A549 (cell line): ENCODE measurements around the gene CTNND1. TPM values are rescaled to one million over a fixed set of nuclear protein-coding genes. Genes with fewer than 3 reads are reported as not detected.
A peak's percentile ranks its signal among the peaks of the same experiment; 100 is the strongest.

Experiments used
- ATAC-seq, 2 experiments: fragments of 200-7000 bp in 1 of 2; fragments of >200 bp in 1 of 2; cut with Nextera tagmentation in 1 of 2; cut with Tn5 transposase in 1 of 2; 3 replicates each; pipeline versions ENCODE4 v1.8.0 to v1.9.1; 2018 to 2020; ENCODE audit warnings: mild to moderate bottlenecking in 1 of 2, moderate library complexity in 1 of 2
- CTCF ChIA-PET: fragments of 300-600 bp; sonication (Branson Sonifier 250); formaldehyde crosslinking; extraction: SDS; loops from one replicate; lab custom pipeline; 2021; ENCODE audit warnings: antibody characterized with exemption, inconsistent platforms; lab: Yijun Ruan, JAX
- POLR2A ChIA-PET: fragments of 350-600 bp; formaldehyde crosslinking; extraction: SDS; loops from one replicate; lab custom pipeline; 2021; ENCODE audit warnings: antibody characterized with exemption, inconsistent platforms; lab: Yijun Ruan, JAX
- DNase-seq, 2 experiments: peaks; one replicate each; pipeline versions ENCODE4 v3.0.0 to v3.0.0-alpha.2; 2011 to 2016; ENCODE audit warnings: low read depth in 1 of 2, low spot score in 1 of 2
- FAIRE-seq: peaks from 2 replicates; lab custom pipeline; 2011; peaks lifted over from hg19 to GRCh38; lab: Jason Lieb, UNC
- H3K27ac ChIP-seq, 2 experiments: fragments of >200 bp; sonication (Bioruptor Twin); formaldehyde crosslinking; 3 replicates each; pipeline ENCODE4 v1.5.1; 2016 to 2017
- H3K4me1 ChIP-seq: fragments of >200 bp; sonication (Bioruptor Twin); formaldehyde crosslinking; 3 replicates; pipeline ENCODE4 v1.6.1; 2016
- H3K4me2 ChIP-seq: fragments of >200 bp; sonication (Bioruptor Twin); formaldehyde crosslinking; 3 replicates; pipeline ENCODE4 v1.6.1; 2016
- H3K4me3 ChIP-seq: fragments of >200 bp; sonication (Bioruptor Twin); formaldehyde crosslinking; 3 replicates; pipeline ENCODE4 v1.5.1; 2016
- H3K9me3 ChIP-seq: fragments of >200 bp; sonication (Bioruptor Twin); formaldehyde crosslinking; 3 replicates; pipeline ENCODE4 v1.6.1; 2016
- CBX8 ChIP-seq: fragments of 200-600 bp; sonication (generic); IDR thresholded peaks from 2 replicates; pipeline ENCODE4 v1.6.1; 2016
- CHD2 ChIP-seq: fragments of 150-350 bp; IDR thresholded peaks from 2 replicates; pipeline ENCODE4 v1.6.1; 2014; ENCODE audit warnings: low read length; ENCODE audit not compliant: partially characterized antibody
- EP300 ChIP-seq, 2 experiments: fragments of >200 bp; sonication (Bioruptor Twin); formaldehyde crosslinking; IDR thresholded peaks; 2 replicates in 1 of 2; 3 replicates in 1 of 2; pipeline ENCODE4 v1.6.1; 2016 to 2017
- FOSB ChIP-seq: fragments of 250-450 bp; sonication (Bioruptor Pico); IDR thresholded peaks from 2 replicates; pipeline ENCODE4 v1.5.0; 2020; ENCODE audit warnings: mild to moderate bottlenecking, moderate library complexity
- FOSL2 ChIP-seq, 2 experiments: fragments of 450-650 bp in 1 of 2; fragments of >200 bp in 1 of 2; sonication (Bioruptor Twin) in 1 of 2; formaldehyde crosslinking; IDR thresholded peaks; 2 replicates each; pipeline versions ENCODE4 v1.5.0 to v1.6.1; 2016 to 2020; ENCODE audit warnings: mild to moderate bottlenecking in 1 of 2, moderate library complexity in 1 of 2
- FOXS1 ChIP-seq: fragments of 250-450 bp; sonication (Bioruptor Pico); IDR thresholded peaks from 2 replicates; pipeline ENCODE4 v1.5.0; 2020; ENCODE audit warnings: mild to moderate bottlenecking, moderate library complexity
- GATA3 ChIP-seq: IDR thresholded peaks from 2 replicates; pipeline ENCODE4 v1.6.1; 2012; ENCODE audit warnings: borderline replicate concordance
- HEYL ChIP-seq: fragments of 250-450 bp; sonication (Bioruptor Pico); IDR thresholded peaks from 2 replicates; pipeline ENCODE4 v1.8.0; 2021; ENCODE audit warnings: mild to moderate bottlenecking, moderate library complexity
- HOXB13 ChIP-seq: fragments of 250-450 bp; sonication (Bioruptor Pico); IDR thresholded peaks from 2 replicates; pipeline ENCODE4 v1.5.0; 2020; ENCODE audit warnings: low read depth, mild to moderate bottlenecking, moderate library complexity
- MAZ ChIP-seq: fragments of 150-350 bp; IDR thresholded peaks from 2 replicates; pipeline ENCODE4 v1.6.1; 2014; ENCODE audit warnings: antibody characterized with exemption, low read depth, low read length, borderline replicate concordance
- NFE2L2 ChIP-seq: fragments of 150-350 bp; conservative IDR thresholded peaks from 2 replicates; pipeline ENCODE4 v1.6.1; 2014; ENCODE audit warnings: low read length
- NR3C1 ChIP-seq: fragments of >200 bp; sonication (Bioruptor Twin); formaldehyde crosslinking; IDR thresholded peaks from 3 replicates; pipeline ENCODE4 v1.6.1; 2017
- RAD21 ChIP-seq, 2 experiments: fragments of >200 bp in 1 of 2; sonication (Bioruptor Twin) in 1 of 2; formaldehyde crosslinking in 1 of 2; IDR thresholded peaks in 1 of 2; conservative IDR thresholded peaks in 1 of 2; 2 replicates in 1 of 2; 3 replicates in 1 of 2; pipeline ENCODE4 v1.6.1; 2012 to 2018; ENCODE audit warnings: inconsistent platforms in 1 of 2
- SREBF2 ChIP-seq: fragments of 450-650 bp; IDR thresholded peaks from 2 replicates; pipeline ENCODE4 v1.6.1; 2014; ENCODE audit warnings: mild to moderate bottlenecking, moderate library complexity
- ZFP36 ChIP-seq: fragments of 450-650 bp; IDR thresholded peaks from 2 replicates; pipeline ENCODE4 v1.6.1; 2014; ENCODE audit warnings: borderline replicate concordance; ENCODE audit not compliant: partially characterized antibody
- ZSCAN20 ChIP-seq: fragments of 250-450 bp; sonication (Bioruptor Pico); IDR thresholded peaks from 2 replicates; pipeline ENCODE4 v1.8.0; 2022; ENCODE audit warnings: mild to moderate bottlenecking, moderate library complexity
- WGBS: methylation state at CpG from one replicate; pipeline ENCODE4 v1.1.6; 2017; ENCODE audit errors: missing lambda C conversion rate; 5-methylcytosine and 5-hydroxymethylcytosine counted together
- polyA plus RNA-seq, 4 experiments: library from polyadenylated mRNA; depleted of rRNA in 3 of 4; stranded (reverse); fragments of >200 nt; fragmentation: RNase III in 1 of 4; extraction: RNeasy Plus Mini Kit Qiagen cat#74134 plus additional on column Dnase treatment in 1 of 4; gene quantifications; 2 replicates in 3 of 4; 3 replicates in 1 of 4; pipeline ENCODE4 v1.2.3, GENCODE V29; 2011 to 2017
- TF ChIP-seq, protein P1 (sequence below): fragments of 200-600 bp; sonication (generic); IDR thresholded peaks from 2 replicates; pipeline ENCODE4 v1.6.1; 2016; ENCODE audit warnings: antibody characterized with exemption, mild to moderate bottlenecking, moderate library complexity
- TF ChIP-seq, protein P2 (sequence below): IDR thresholded peaks from 2 replicates; pipeline ENCODE4 v1.6.1; 2012
- TF ChIP-seq, protein P3 (sequence below): fragments of 150-350 bp; IDR thresholded peaks from 2 replicates; pipeline ENCODE4 v1.6.1; 2014; ENCODE audit warnings: low read depth, mild to moderate bottlenecking, low read length
- TF ChIP-seq, protein P4 (sequence below): fragments of >200 bp; sonication (Bioruptor Twin); formaldehyde crosslinking; IDR thresholded peaks from 3 replicates; pipeline ENCODE4 v1.5.1; 2016
- TF ChIP-seq, protein P5 (sequence below): fragments of 450-650 bp; IDR thresholded peaks from 2 replicates; pipeline ENCODE4 v1.6.1; 2014; ENCODE audit warnings: antibody characterized with exemption

CTNND1 gene
- polyA plus RNA-seq, 2 of the 4 experiments (the other 2 are of a cell fraction) = 72.8 to 146 TPM

DNA sequence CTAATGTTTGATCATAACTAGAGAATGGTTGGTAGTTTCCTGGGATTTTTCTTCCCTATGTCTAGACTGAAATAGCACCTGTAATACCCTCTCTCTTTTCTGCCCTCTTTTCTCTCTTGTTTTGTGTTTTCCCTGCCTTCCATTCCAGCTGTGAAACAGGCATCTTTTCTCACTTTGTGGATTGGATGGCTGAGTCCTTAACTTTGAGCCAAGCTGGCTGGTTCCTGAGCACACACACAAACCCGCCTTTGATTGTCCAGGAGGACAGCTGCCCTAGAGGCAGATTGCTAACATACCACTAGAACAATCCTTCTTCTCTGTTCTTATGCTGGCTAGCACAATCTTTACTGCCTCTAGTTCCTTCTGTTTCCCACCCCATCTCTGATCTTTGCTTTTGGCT lies 17.7 kb downstream of the CTNND1 start:
- Histone ChIP-seq H3K4me1 (peaks cover 87% of the 10 kb centered on the region), H3K27ac (peak overlapping the region; percentile 83 to 88), H3K9me3 (no peaks in the 10 kb centered on the region), H3K4me2 (peak overlapping the region; percentile 93), H3K4me3 (peak overlapping the region; percentile 1; the same call in 1 of the 3 replicates)
- ChIA-PET POLR2A (interaction anchor here (1.1 to 4.2 kb wide), 5 partner anchors 10 to 67 kb away, joined by 3 to 28 read pairs (median 8); partner anchors contain the start of genes CTNND1, MED19 and SELENOH), CTCF (interaction anchor here (0.8 to 4.2 kb wide), 10 partner anchors 9 to 33 kb away, joined by 3 to 17 read pairs (median 6); partner anchors contain the start of genes BTBD18 and CTNND1)
- DNase-seq (peak; percentile 41 to 63), ATAC-seq (peak; percentile 75), FAIRE-seq (no peak)
- 0% methylated on average over 1 of the region's 1 CpG for WGBS
- TF ChIP-seq GATA3 (no peak), EP300 (IDR thresholded peaks at IDR 0.05) (no peak), CHD2 (no peak), RAD21 (conservative IDR thresholded peaks at IDR 0.05 in 1 of 2, IDR thresholded peaks at IDR 0.05 in 1 of 2) (no peak), NFE2L2 (no peak), CBX8 (no peak), HEYL (CRISPR knock-in tag) (no peak), ZSCAN20 (CRISPR knock-in tag) (no peak)
- TF ChIP-seq, protein P1, sequence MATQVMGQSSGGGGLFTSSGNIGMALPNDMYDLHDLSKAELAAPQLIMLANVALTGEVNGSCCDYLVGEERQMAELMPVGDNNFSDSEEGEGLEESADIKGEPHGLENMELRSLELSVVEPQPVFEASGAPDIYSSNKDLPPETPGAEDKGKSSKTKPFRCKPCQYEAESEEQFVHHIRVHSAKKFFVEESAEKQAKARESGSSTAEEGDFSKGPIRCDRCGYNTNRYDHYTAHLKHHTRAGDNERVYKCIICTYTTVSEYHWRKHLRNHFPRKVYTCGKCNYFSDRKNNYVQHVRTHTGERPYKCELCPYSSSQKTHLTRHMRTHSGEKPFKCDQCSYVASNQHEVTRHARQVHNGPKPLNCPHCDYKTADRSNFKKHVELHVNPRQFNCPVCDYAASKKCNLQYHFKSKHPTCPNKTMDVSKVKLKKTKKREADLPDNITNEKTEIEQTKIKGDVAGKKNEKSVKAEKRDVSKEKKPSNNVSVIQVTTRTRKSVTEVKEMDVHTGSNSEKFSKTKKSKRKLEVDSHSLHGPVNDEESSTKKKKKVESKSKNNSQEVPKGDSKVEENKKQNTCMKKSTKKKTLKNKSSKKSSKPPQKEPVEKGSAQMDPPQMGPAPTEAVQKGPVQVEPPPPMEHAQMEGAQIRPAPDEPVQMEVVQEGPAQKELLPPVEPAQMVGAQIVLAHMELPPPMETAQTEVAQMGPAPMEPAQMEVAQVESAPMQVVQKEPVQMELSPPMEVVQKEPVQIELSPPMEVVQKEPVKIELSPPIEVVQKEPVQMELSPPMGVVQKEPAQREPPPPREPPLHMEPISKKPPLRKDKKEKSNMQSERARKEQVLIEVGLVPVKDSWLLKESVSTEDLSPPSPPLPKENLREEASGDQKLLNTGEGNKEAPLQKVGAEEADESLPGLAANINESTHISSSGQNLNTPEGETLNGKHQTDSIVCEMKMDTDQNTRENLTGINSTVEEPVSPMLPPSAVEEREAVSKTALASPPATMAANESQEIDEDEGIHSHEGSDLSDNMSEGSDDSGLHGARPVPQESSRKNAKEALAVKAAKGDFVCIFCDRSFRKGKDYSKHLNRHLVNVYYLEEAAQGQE = no peak
- TF ChIP-seq, protein P2, sequence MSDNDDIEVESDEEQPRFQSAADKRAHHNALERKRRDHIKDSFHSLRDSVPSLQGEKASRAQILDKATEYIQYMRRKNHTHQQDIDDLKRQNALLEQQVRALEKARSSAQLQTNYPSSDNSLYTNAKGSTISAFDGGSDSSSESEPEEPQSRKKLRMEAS = no peak
- TF ChIP-seq, protein P3, sequence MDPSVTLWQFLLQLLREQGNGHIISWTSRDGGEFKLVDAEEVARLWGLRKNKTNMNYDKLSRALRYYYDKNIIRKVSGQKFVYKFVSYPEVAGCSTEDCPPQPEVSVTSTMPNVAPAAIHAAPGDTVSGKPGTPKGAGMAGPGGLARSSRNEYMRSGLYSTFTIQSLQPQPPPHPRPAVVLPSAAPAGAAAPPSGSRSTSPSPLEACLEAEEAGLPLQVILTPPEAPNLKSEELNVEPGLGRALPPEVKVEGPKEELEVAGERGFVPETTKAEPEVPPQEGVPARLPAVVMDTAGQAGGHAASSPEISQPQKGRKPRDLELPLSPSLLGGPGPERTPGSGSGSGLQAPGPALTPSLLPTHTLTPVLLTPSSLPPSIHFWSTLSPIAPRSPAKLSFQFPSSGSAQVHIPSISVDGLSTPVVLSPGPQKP = no peak
- TF ChIP-seq, protein P4, sequence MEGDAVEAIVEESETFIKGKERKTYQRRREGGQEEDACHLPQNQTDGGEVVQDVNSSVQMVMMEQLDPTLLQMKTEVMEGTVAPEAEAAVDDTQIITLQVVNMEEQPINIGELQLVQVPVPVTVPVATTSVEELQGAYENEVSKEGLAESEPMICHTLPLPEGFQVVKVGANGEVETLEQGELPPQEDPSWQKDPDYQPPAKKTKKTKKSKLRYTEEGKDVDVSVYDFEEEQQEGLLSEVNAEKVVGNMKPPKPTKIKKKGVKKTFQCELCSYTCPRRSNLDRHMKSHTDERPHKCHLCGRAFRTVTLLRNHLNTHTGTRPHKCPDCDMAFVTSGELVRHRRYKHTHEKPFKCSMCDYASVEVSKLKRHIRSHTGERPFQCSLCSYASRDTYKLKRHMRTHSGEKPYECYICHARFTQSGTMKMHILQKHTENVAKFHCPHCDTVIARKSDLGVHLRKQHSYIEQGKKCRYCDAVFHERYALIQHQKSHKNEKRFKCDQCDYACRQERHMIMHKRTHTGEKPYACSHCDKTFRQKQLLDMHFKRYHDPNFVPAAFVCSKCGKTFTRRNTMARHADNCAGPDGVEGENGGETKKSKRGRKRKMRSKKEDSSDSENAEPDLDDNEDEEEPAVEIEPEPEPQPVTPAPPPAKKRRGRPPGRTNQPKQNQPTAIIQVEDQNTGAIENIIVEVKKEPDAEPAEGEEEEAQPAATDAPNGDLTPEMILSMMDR = no peak

DNA sequence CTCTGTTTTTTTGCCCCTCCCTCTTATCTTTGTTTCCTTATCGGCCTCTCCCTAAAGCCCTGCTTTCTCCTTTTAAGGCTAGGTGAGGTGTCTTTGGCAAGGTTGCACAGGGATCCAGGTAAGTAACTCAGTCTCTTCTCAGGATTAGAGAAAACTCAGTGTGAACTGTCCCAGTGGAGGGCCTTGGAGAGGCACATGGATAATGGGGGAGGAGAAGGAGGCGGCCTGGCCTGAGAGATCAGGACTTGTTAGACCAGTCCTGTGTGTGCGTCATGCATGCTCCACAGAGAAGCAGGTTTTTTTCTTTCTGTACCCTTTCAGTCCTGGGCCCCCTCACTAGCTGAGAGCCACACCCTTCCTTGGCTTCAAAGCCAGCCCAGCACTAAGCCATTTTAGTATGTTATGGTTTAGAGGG lies 19.9 kb downstream of the CTNND1 start:
- TF ChIP-seq MAZ (no peak), FOSB (CRISPR knock-in tag) (no peak), NR3C1 (no peak), FOSL2 (IDR thresholded peaks at IDR 0.05) (no peak), FOSL2 (CRISPR knock-in tag; IDR thresholded peaks at IDR 0.05) (no peak), SREBF2 (no peak), HOXB13 (CRISPR knock-in tag) (no peak), ZFP36 (no peak), CBX8 (no peak), FOXS1 (CRISPR knock-in tag) (no peak)
- TF ChIP-seq, protein P5, sequence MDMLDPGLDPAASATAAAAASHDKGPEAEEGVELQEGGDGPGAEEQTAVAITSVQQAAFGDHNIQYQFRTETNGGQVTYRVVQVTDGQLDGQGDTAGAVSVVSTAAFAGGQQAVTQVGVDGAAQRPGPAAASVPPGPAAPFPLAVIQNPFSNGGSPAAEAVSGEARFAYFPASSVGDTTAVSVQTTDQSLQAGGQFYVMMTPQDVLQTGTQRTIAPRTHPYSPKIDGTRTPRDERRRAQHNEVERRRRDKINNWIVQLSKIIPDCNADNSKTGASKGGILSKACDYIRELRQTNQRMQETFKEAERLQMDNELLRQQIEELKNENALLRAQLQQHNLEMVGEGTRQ = no peak
- TF ChIP-seq, protein P1 = no peak
- ChIA-PET CTCF (interaction anchor here (1.0 to 4.2 kb wide), 4 partner anchors 14 to 30 kb away, joined by 3 to 17 read pairs (median 6); partner anchors contain the start of gene BTBD18), POLR2A (interaction anchor here (4.2 kb wide), 1 partner anchor 40 kb away, joined by 21 read pairs; the partner anchor contains the start of gene SELENOH)
- Histone ChIP-seq H3K4me3 (no peak overlapping the region), H3K4me1 (peaks cover 70% of the 10 kb centered on the region), H3K9me3 (no peaks in the 10 kb centered on the region), H3K4me2 (peak overlapping the region; percentile 26), H3K27ac (peak overlapping the region; percentile 26 to 70; a peak in 4 of 6 replicates)
- DNase-seq (no peak), FAIRE-seq (no peak), ATAC-seq (no peak)
- WGBS = 81% methylated on average over 3 of the region's 3 CpGs
